Measurements from ENCODE around the gene MINDY1.

MINDY1 gene

GRCh38 chr1:150963321-150964163 lies 43.2 kb downstream of the MINDY1 start:
- CTCF ChIA-PET: interaction anchor here (1.3 to 2.3 kb wide), 2 partner anchors 32 to 43 kb away, joined by 3 to 10 read pairs; partner anchors contain the start of gene MINDY1
- POLR2A ChIA-PET: interaction anchor here (0.6 to 0.7 kb wide), 2 partner anchors 10 to 806 kb away, joined by 3 read pairs; no protein-coding TSS in a partner anchor
- H3K4me3 ChIP-seq (ENCODE audit: low read depth, low read length): no peak overlapping the region
- no peak for DNase-seq (ENCODE audit: low read depth, low spot score)
- no peak for TF ChIP-seq CTCF (IDR thresholded peaks at IDR 0.05; ENCODE audit: insufficient read depth, low read length, missing control alignments)

GRCh38 chr1:150961756-150962155 lies 44.9 kb downstream of the MINDY1 start:
- no peak overlapping the region for H3K4me3 ChIP-seq (ENCODE audit: low read depth, low read length)
- TF ChIP-seq CTCF (IDR thresholded peaks at IDR 0.05; ENCODE audit: insufficient read depth, low read length, missing control alignments): no peak
- DNase-seq (ENCODE audit: low read depth, low spot score): no peak
- POLR2A ChIA-PET: interaction anchor here (1.3 kb wide), 1 partner anchor 10 kb away, joined by 3 read pairs; no protein-coding TSS in a partner anchor
- CTCF ChIA-PET: interaction anchor here (1.3 to 2.3 kb wide), 2 partner anchors 34 to 44 kb away, joined by 3 to 10 read pairs; partner anchors contain the start of gene MINDY1

GRCh38 chr1:150960646-150961045 lies 46.1 kb downstream of the MINDY1 start:
- DNase-seq (ENCODE audit: low read depth, low spot score): no peak
- CTCF ChIA-PET: interaction anchor here (1.4 kb wide), 1 partner anchor 46 kb away, joined by 3 read pairs; the partner anchor contains the start of gene MINDY1
- TF ChIP-seq CTCF (IDR thresholded peaks at IDR 0.05; ENCODE audit: insufficient read depth, low read length, missing control alignments): no peak
- POLR2A ChIA-PET: interaction anchor here (0.6 to 0.7 kb wide), 2 partner anchors 15 to 20 kb away, joined by 3 to 4 read pairs; no protein-coding TSS in a partner anchor
- no peak overlapping the region for H3K4me3 ChIP-seq (ENCODE audit: low read depth, low read length)

DNA sequence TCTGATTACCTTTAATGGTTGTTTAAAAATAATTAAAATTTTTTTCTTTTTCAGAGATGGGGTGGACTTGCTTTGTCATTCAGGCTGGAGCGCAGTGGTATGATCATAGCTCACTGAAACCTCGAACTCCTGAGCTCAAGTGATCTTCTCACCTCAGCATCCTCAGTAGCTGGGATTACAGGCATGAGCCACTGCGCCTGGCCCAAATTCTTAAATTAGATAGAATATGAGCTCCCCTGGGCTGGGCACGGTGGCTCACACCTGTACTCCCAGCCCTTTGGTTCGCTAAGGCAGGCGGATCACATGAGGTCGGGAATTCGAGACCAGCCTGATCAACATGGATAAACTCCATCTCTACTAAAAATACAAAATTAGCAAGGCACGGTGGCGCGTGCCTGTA lies 49.0 kb downstream of the MINDY1 start:
- ChIA-PET CTCF (interaction anchor here (0.8 to 2.7 kb wide), 4 partner anchors 13 to 49 kb away, joined by 3 to 14 read pairs (median 4); partner anchors contain the start of gene MINDY1), POLR2A (interaction anchor here (0.6 kb wide), 1 partner anchor 12 kb away, joined by 3 read pairs; no protein-coding TSS in a partner anchor)
- no peak overlapping the region for H3K4me3 ChIP-seq (ENCODE audit: low read depth, low read length)
- no peak for TF ChIP-seq CTCF (IDR thresholded peaks at IDR 0.05; ENCODE audit: insufficient read depth, low read length, missing control alignments)
- no peak for DNase-seq (ENCODE audit: low read depth, low spot score)

- no peak for TF ChIP-seq CTCF (IDR thresholded peaks at IDR 0.05; ENCODE audit: insufficient read depth, low read length, missing control alignments)
- ChIA-PET CTCF (interaction anchor here (0.9 kb wide), 2 partner anchors 10 to 33 kb away, joined by 3 to 4 read pairs; no protein-coding TSS in a partner anchor), POLR2A (no interaction called here)
- no peak overlapping the region for H3K4me3 ChIP-seq (ENCODE audit: low read depth, low read length)
- DNase-seq (ENCODE audit: low read depth, low spot score): no peak
Measured at GRCh38 chr1:150955280-150955679, 51.4 kb downstream of the MINDY1 start.

DNA sequence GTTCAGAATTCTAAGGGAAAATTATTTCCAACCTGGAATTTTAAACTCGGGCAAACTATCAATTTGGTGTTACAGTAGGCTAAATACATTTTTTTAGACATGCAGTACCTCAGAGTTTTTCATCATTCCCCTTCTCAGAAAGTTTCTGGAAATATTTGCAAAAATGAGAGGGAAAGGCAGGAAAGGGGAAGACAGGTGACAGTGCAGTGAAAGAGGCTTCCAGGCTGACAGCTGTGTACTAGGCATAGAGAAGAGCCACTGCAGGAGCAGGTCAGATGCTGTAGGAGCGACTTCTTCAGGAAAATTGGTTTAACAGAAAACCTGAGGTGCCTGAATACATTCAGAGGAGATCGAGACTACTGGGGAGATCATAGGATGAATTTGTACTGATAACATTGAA lies 52.0 kb downstream of the MINDY1 start:
- TF ChIP-seq CTCF (IDR thresholded peaks at IDR 0.05; ENCODE audit: insufficient read depth, low read length, missing control alignments): no peak
- CTCF ChIA-PET: interaction anchor here (0.6 to 1.3 kb wide), 3 partner anchors 22 to 48 kb away, joined by 3 read pairs; no protein-coding TSS in a partner anchor
- POLR2A ChIA-PET: no interaction called here

More for the DNA sequence above, 52.0 kb downstream of the MINDY1 start:
- H3K4me3 ChIP-seq (ENCODE audit: low read depth, low read length): no peak overlapping the region
- DNase-seq (ENCODE audit: low read depth, low spot score): no peak

Data from AG04449 (cell line).